GM12892 (cell line): ENCODE measurements around the gene PAPOLG.

Experiments used
- POLR2A ChIP-seq: IDR thresholded peaks from 2 replicates; pipeline ENCODE4 v1.6.1; 2011; ENCODE audit warnings: low read depth, low read length, control low read depth
- TAF1 ChIP-seq: IDR thresholded peaks from 2 replicates; pipeline ENCODE4 v1.6.1; 2011; ENCODE audit warnings: low read depth, mild to moderate bottlenecking, control low read depth, low read length, borderline replicate concordance

- TF ChIP-seq TAF1 (no peak), POLR2A (no peak)
These were observed 74.9 kb downstream of the PAPOLG start for GRCh38 chr2:60830991-60831390.
